ENCODE measurements around the gene RANBP3.
A peak's percentile ranks its signal among the peaks of the same experiment; 100 is the strongest.
"Not testable (repeated sequence)": the region's sequence is repeated elsewhere in the genome, so short reads cannot be mapped to it uniquely, and the experiment has no call there.

The RANBP3 gene

GRCh38 chr19:5987077-5987818 lies 9.3 kb upstream of the RANBP3 start:
- TF ChIP-seq, protein P1, sequence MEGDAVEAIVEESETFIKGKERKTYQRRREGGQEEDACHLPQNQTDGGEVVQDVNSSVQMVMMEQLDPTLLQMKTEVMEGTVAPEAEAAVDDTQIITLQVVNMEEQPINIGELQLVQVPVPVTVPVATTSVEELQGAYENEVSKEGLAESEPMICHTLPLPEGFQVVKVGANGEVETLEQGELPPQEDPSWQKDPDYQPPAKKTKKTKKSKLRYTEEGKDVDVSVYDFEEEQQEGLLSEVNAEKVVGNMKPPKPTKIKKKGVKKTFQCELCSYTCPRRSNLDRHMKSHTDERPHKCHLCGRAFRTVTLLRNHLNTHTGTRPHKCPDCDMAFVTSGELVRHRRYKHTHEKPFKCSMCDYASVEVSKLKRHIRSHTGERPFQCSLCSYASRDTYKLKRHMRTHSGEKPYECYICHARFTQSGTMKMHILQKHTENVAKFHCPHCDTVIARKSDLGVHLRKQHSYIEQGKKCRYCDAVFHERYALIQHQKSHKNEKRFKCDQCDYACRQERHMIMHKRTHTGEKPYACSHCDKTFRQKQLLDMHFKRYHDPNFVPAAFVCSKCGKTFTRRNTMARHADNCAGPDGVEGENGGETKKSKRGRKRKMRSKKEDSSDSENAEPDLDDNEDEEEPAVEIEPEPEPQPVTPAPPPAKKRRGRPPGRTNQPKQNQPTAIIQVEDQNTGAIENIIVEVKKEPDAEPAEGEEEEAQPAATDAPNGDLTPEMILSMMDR (IDR thresholded peaks at IDR 0.05; ENCODE audit: borderline replicate concordance, control extremely low read depth, extremely low read depth, insufficient read depth, missing control alignments): peak; percentile 90
- DNase-seq (ENCODE audit: low spot score): peak; percentile 80
- in situ Hi-C loops (cut with MboI; ENCODE audit: low sequenced_read_pairs, unreplicated experiment): no loop called here

GRCh38 chr19:5985837-5986236 lies 7.9 kb upstream of the RANBP3 start:
- in situ Hi-C loops (cut with MboI; ENCODE audit: low sequenced_read_pairs, unreplicated experiment); DNase-seq (ENCODE audit: low spot score): not testable (repeated sequence)

- in situ Hi-C loops (cut with MboI; ENCODE audit: low sequenced_read_pairs, unreplicated experiment): no loop called here
- TF ChIP-seq, protein P1 (IDR thresholded peaks at IDR 0.05; ENCODE audit: borderline replicate concordance, control extremely low read depth, extremely low read depth, insufficient read depth, missing control alignments): no peak
- DNase-seq (ENCODE audit: low spot score): no peak
These were observed 7.3 kb upstream of the RANBP3 start for GRCh38 chr19:5985098-5985783.

DNA sequence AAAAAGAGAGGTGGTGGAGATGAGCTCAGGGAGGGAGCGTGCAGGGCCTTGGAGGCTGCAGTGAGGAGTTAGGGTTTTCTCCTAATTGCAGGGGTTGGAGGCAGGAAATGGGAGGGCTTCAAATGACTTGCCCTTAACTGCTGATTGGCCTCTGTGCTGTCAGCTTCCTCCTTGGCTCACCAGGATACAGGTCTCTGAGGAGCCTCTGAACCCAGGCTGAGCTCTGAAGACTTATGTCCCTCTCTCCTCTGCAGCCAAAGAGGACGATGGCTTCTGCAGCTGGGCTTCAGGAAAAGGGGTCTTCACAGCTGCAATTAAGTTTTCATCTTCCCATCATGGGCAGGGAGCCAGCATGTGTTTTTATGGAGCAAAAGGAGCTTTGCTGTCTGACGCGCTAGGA lies 6.7 kb upstream of the RANBP3 start:
- TF ChIP-seq, protein P1 (IDR thresholded peaks at IDR 0.05; ENCODE audit: borderline replicate concordance, control extremely low read depth, extremely low read depth, insufficient read depth, missing control alignments): no peak
- no peak for DNase-seq (ENCODE audit: low spot score)
- in situ Hi-C loops (cut with MboI; ENCODE audit: low sequenced_read_pairs, unreplicated experiment): no loop called here

- no peak for DNase-seq (ENCODE audit: low spot score)
- TF ChIP-seq, protein P1 (IDR thresholded peaks at IDR 0.05; ENCODE audit: borderline replicate concordance, control extremely low read depth, extremely low read depth, insufficient read depth, missing control alignments): no peak
- in situ Hi-C loops (cut with MboI; ENCODE audit: low sequenced_read_pairs, unreplicated experiment): no loop called here
These were observed 5.5 kb upstream of the RANBP3 start for GRCh38 chr19:5983367-5983955.

- TF ChIP-seq, protein P1 (IDR thresholded peaks at IDR 0.05; ENCODE audit: borderline replicate concordance, control extremely low read depth, extremely low read depth, insufficient read depth, missing control alignments): no peak
- in situ Hi-C loops (cut with MboI; ENCODE audit: low sequenced_read_pairs, unreplicated experiment): no loop called here
- DNase-seq (ENCODE audit: low spot score): no peak
These were observed 939 bp upstream of the RANBP3 start for GRCh38 chr19:5978606-5979552.

All from GM13976 (cell line).